HepG2 (cell line): ENCODE data around the gene FAM20A. TPM values are rescaled to one million over a fixed set of nuclear protein-coding genes. Genes with fewer than 3 reads are reported as not detected.

Experiments
- ATAC-seq: fragments of 200-7000 bp; cut with Tn5 transposase; 3 replicates; pipeline ENCODE4 v1.9.1; 2020; ENCODE audit warnings: mild to moderate bottlenecking, moderate library complexity
- BruUV-seq: library from RNA; stranded (reverse); fragments of 400-500 nt; replicated peaks from 2 replicates; lab custom pipeline; 2021; lab: Mats Ljungman, UMichigan
- CTCF ChIA-PET: fragments of 300-600 bp; formaldehyde crosslinking; extraction: SDS; loops from one replicate; lab custom pipeline; 2021; ENCODE audit warnings: low total read pairs, inconsistent platforms, low intra/inter-chr PET ratio; lab: Yijun Ruan, JAX
- POLR2A ChIA-PET: fragments of 350-600 bp; sonication (Branson Sonifier 250); formaldehyde crosslinking; loops from one replicate; lab custom pipeline; 2020; ENCODE audit warnings: antibody characterized with exemption, inconsistent platforms; lab: Yijun Ruan, JAX
- DNase-seq: peaks from one replicate; pipeline ENCODE4 v3.0.0-alpha.2; 2015; ENCODE audit warnings: low spot score
- FAIRE-seq: peaks from 3 replicates; lab custom pipeline; 2011; peaks lifted over from hg19 to GRCh38; lab: Jason Lieb, UNC
- H2AFZ ChIP-seq: one replicate; pipeline ENCODE4 v1.6.1; 2011; ENCODE audit warnings: low read length, inconsistent platforms
- H3K27ac ChIP-seq: fragments of 300-600 bp; 3 replicates; pipeline ENCODE4 v1.8.0; 2011; ENCODE audit warnings: mixed run types, mild to moderate bottlenecking, mixed read lengths, low read length, inconsistent platforms; ENCODE audit not compliant: insufficient read depth; ENCODE audit errors: extremely low read length
- H3K27me3 ChIP-seq, 2 experiments: fragments of 200-600 bp in 1 of 2; 2 replicates in 1 of 2; 3 replicates in 1 of 2; pipeline versions ENCODE4 v1.6.0 to v1.8.0; 2011; ENCODE audit warnings: low read length in 2 of 2, mild to moderate bottlenecking in 2 of 2, moderate library complexity in 2 of 2, inconsistent platforms in 1 of 2; ENCODE audit not compliant: insufficient read depth in 2 of 2, control insufficient read depth in 1 of 2
- H3K36me3 ChIP-seq, 2 experiments: fragments of 200-600 bp in 1 of 2; replicated peaks in 1 of 2; 2 replicates in 1 of 2; 3 replicates in 1 of 2; pipeline versions ENCODE4 v1.5.1 to v1.8.0; 2011; ENCODE audit warnings: low read length in 2 of 2, inconsistent platforms in 1 of 2; ENCODE audit not compliant: insufficient read depth in 2 of 2, control insufficient read depth in 1 of 2
- H3K4me1 ChIP-seq: 2 replicates; pipeline ENCODE4 v1.5.1; 2012; ENCODE audit warnings: low read length, inconsistent platforms; ENCODE audit not compliant: insufficient read depth
- H3K4me2 ChIP-seq: 2 replicates; pipeline ENCODE4 v1.6.0; 2011; ENCODE audit warnings: low read depth, low read length, inconsistent platforms
- H3K4me3 ChIP-seq, 3 experiments: fragments of 200-600 bp in 1 of 3; sonication (generic), shearing (Covaris generic) in 1 of 3; replicated peaks in 1 of 3; 2 replicates each; pipeline ENCODE4 v1.5.1; 2011 to 2016; ENCODE audit warnings: low read length in 3 of 3, inconsistent platforms in 2 of 3, low read depth in 2 of 3, mild to moderate bottlenecking in 2 of 3, control low read depth in 1 of 3, mixed read lengths in 1 of 3; ENCODE audit not compliant: insufficient read depth in 1 of 3
- H3K79me2 ChIP-seq: one replicate; pipeline ENCODE4 v1.6.1; 2011; ENCODE audit warnings: low read length, inconsistent platforms; ENCODE audit not compliant: insufficient read depth
- H3K9ac ChIP-seq: 2 replicates; pipeline ENCODE4 v1.6.0; 2011; ENCODE audit warnings: mild to moderate bottlenecking, low read depth, low read length, inconsistent platforms; ENCODE audit not compliant: insufficient read depth
- H3K9me3 ChIP-seq: 2 replicates; pipeline ENCODE4 v1.5.1; 2012; ENCODE audit warnings: mild to moderate bottlenecking, low read length
- H4K20me1 ChIP-seq: 2 replicates; pipeline ENCODE4 v1.6.0; 2011; ENCODE audit warnings: inconsistent platforms, mild to moderate bottlenecking, low read length, moderate library complexity; ENCODE audit not compliant: insufficient read depth
- ADNP ChIP-seq: sonication (generic); formaldehyde crosslinking; IDR thresholded peaks from 2 replicates; pipeline ENCODE4 v1.4.0; 2020; ENCODE audit warnings: missing genetic modification reagents
- CENPX ChIP-seq: sonication (generic); formaldehyde crosslinking; IDR thresholded peaks from 2 replicates; pipeline ENCODE4 v1.9.0; 2021; ENCODE audit warnings: mild to moderate bottlenecking, missing genetic modification reagents, moderate library complexity
- CHD2 ChIP-seq: IDR thresholded peaks from 2 replicates; pipeline ENCODE4 v1.6.1; 2011; ENCODE audit warnings: low read depth, low read length, improper control_type of control experiment
- GLMP ChIP-seq: sonication (generic); formaldehyde crosslinking; IDR thresholded peaks from 2 replicates; pipeline ENCODE4 v1.9.0; 2021; ENCODE audit warnings: missing genetic modification reagents, mild to moderate bottlenecking, borderline replicate concordance
- HDAC1 ChIP-seq: sonication (generic); formaldehyde crosslinking; IDR thresholded peaks from 2 replicates; pipeline ENCODE4 v1.5.1; 2020; ENCODE audit warnings: mild to moderate bottlenecking, missing genetic modification reagents
- MXD3 ChIP-seq: IDR thresholded peaks from 2 replicates; pipeline ENCODE4 v1.6.1; 2016; ENCODE audit warnings: mild to moderate bottlenecking, missing biosample characterization, missing genetic modification reagents
- NFKBIZ ChIP-seq: IDR thresholded peaks from 2 replicates; pipeline ENCODE4 v1.6.1; 2018; ENCODE audit warnings: missing genetic modification reagents, missing compliant biosample characterization
- RARG ChIP-seq: sonication (generic); formaldehyde crosslinking; IDR thresholded peaks from 2 replicates; pipeline ENCODE4 v1.4.0; 2020; ENCODE audit warnings: low read depth, mild to moderate bottlenecking, missing genetic modification reagents
- SIX1 ChIP-seq: sonication (generic); formaldehyde crosslinking; IDR thresholded peaks from 2 replicates; pipeline ENCODE4 v1.4.0; 2020; ENCODE audit warnings: missing genetic modification reagents, borderline replicate concordance
- SMARCC2 ChIP-seq: fragments of 450-650 bp; IDR thresholded peaks from 2 replicates; pipeline ENCODE4 v1.6.1; 2017; ENCODE audit warnings: antibody characterized with exemption, mild to moderate bottlenecking
- SNAPC4 ChIP-seq: sonication (generic); formaldehyde crosslinking; IDR thresholded peaks from 2 replicates; pipeline ENCODE4 v1.4.0; 2020; ENCODE audit warnings: mild to moderate bottlenecking, missing genetic modification reagents
- SNRNP70 ChIP-seq: fragments of 200-400 bp; formaldehyde crosslinking; IDR thresholded peaks from 2 replicates; pipeline ENCODE4 v1.6.1; 2017; ENCODE audit warnings: mild to moderate bottlenecking, low read depth, low read length, moderate library complexity
- ZNF432 ChIP-seq: sonication (generic); formaldehyde crosslinking; IDR thresholded peaks from 2 replicates; pipeline ENCODE4 v1.5.0; 2020; ENCODE audit warnings: missing genetic modification reagents, mild to moderate bottlenecking, borderline replicate concordance
- ZNF460 ChIP-seq: sonication (generic); formaldehyde crosslinking; IDR thresholded peaks from 2 replicates; pipeline ENCODE4 v1.5.1; 2020; ENCODE audit warnings: missing genetic modification reagents, mild to moderate bottlenecking, borderline replicate concordance
- ZNF563 ChIP-seq: sonication (generic); formaldehyde crosslinking; IDR thresholded peaks from 2 replicates; pipeline ENCODE4 v1.8.0; 2022; ENCODE audit warnings: mild to moderate bottlenecking, moderate library complexity, missing genetic modification reagents
- ZNF597 ChIP-seq: sonication (generic); formaldehyde crosslinking; IDR thresholded peaks from 2 replicates; pipeline ENCODE4 v1.5.0; 2020; ENCODE audit warnings: missing genetic modification reagents
- ZNF780A ChIP-seq: sonication (generic); formaldehyde crosslinking; IDR thresholded peaks from 2 replicates; pipeline ENCODE4 v1.8.0; 2022; ENCODE audit warnings: mild to moderate bottlenecking, missing genetic modification reagents, moderate library complexity
- ZNF891 ChIP-seq: sonication (generic); formaldehyde crosslinking; IDR thresholded peaks from 2 replicates; pipeline ENCODE4 v1.5.0; 2020; ENCODE audit warnings: mild to moderate bottlenecking, missing genetic modification reagents
- WGBS: methylation state at CpG from one replicate; pipeline ENCODE4 v1.1.6; 2017; ENCODE audit warnings: low lambda C conversion rate; 5-methylcytosine and 5-hydroxymethylcytosine counted together
- in situ Hi-C: cut with HindIII; loops from 2 replicates; pipeline ENCODE4 v1.10.0; 2017; ENCODE audit warnings: low pct_unique_long_range_greater_than_20kb; ENCODE audit not compliant: extremely low pct_ligation_motif_present
- intact Hi-C: fragments of 100-400 bp; cut with micrococcal nuclease; formaldehyde crosslinking; loops from one replicate; pipeline ENCODE4 v1.10.0; 2022; ENCODE audit not compliant: unreplicated experiment
- polyA plus RNA-seq, 8 experiments: library from polyadenylated mRNA; depleted of rRNA in 3 of 8; stranded (reverse) in 7 of 8; unstranded in 1 of 8; fragments of >200 nt; fragmentation: Illumina TruSeq in 4 of 8; extraction: Trizol in 4 of 8; gene quantifications; 2 replicates each; pipeline versions ENCODE4 v1.2.1 to v1.2.3, GENCODE V29; 2011 to 2016; ENCODE audit warnings: low read depth in 4 of 8, missing spikeins in 1 of 8, mixed read lengths in 1 of 8; ENCODE audit not compliant: insufficient read depth in 1 of 8
- total RNA-seq, 5 experiments: library from RNA; depleted of rRNA; stranded (reverse); fragments of >200 nt; fragmentation: Illumina TruSeq; extraction: Trizol; gene quantifications; 2 replicates each; pipeline ENCODE4 v1.2.3, GENCODE V29; 2016; ENCODE audit warnings: low read depth in 1 of 5

The FAM20A gene
- total and polyA plus RNA-seq, 2 of the 13 experiments (the other 11 are each of a cell fraction or from before 2014, with no cell fraction given) = 9.3 to 20.7 TPM

DNA sequence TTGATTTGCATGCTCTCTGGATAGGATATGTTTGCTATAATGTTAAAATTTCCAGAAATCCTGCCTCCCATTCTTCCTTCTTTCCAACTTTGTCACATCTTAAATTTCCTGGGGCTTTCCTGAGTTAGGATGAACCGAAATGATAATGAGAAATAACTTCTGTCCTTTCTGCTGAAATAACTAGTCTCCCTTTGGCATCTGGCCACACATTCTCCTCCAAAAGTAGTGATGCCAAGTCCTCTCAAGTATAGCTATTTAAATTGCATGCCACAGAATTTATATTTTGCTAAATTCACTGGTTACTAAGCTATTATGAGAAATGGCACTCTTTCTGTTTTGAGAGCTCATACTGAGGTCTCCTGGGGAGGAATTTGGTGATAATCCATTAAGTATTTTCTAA is 30.6 kb downstream of the FAM20A start:
- FAIRE-seq (no peak), DNase-seq (no peak), ATAC-seq (no peak)
- Histone ChIP-seq H3K4me1 (peaks cover 17% of the 10 kb centered on the region), H3K79me2 (no peaks in the 10 kb centered on the region), H3K9me3 (no peaks in the 10 kb centered on the region), H3K27ac (no peak overlapping the region), H3K4me3 (no peak overlapping the region), H3K27me3 (no peaks in the 10 kb centered on the region), H3K4me2 (no peak overlapping the region), H3K9ac (no peak overlapping the region), H4K20me1 (no peaks in the 10 kb centered on the region), H3K36me3 (no peaks in the 10 kb centered on the region; a peak in 1 of 5 replicates), H2AFZ (no peak overlapping the region)
- ChIA-PET POLR2A (no interaction called here), CTCF (no interaction called here)
- intact Hi-C loops = no loop called here
- in situ Hi-C loops = loop anchor here (10.0 kb wide), 1 partner anchor 64 kb away; no protein-coding TSS in a partner anchor
- WGBS = 90% methylated on average over 1 of the region's 1 CpG
- TF ChIP-seq GLMP (CRISPR knock-in tag) (no peak), ZNF460 (no peak), ZNF891 (CRISPR knock-in tag) (no peak), SNAPC4 (CRISPR knock-in tag) (no peak), ZNF597 (CRISPR knock-in tag) (no peak), ZNF563 (CRISPR knock-in tag) (no peak), HDAC1 (CRISPR knock-in tag) (no peak), NFKBIZ (no peak), SMARCC2 (no peak), CENPX (CRISPR knock-in tag) (no peak), RARG (CRISPR knock-in tag) (no peak), SNRNP70 (no peak), ADNP (no peak), ZNF432 (CRISPR knock-in tag) (no peak), CHD2 (no peak), MXD3 (no peak), SIX1 (CRISPR knock-in tag) (no peak), ZNF780A (CRISPR knock-in tag) (no peak)
- BruUV-seq = no TSS peak
